ENCODE data around the gene CDR2L. TPM values are rescaled to one million over a fixed set of nuclear protein-coding genes. Genes with fewer than 3 reads are reported as not detected.
A peak's percentile ranks its signal among the peaks of the same experiment; 100 is the strongest.

The CDR2L gene
- total RNA-seq, 4 donors from 2014 or later = 5.6 to 8.6 (median 6.9) TPM

DNA sequence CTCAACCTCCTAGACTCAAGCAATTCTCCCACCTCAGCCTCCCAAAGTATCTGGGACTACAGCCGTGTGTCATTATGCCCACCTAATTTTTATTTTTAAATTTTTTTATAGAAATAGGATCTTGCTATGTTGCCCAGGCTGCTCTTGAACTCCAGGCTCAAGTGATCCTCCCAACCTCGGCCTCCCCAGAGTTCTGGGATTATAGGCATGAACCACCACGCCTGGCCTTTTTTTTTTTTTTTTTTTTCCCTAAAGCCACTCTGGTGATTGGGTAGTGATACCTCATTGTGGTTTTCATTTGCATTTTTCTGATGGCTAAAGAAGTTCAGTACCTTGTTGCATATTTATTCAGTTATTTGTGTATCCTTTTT, 1.2 kb upstream of the CDR2L start:
- no peak for TF ChIP-seq EP300 (IDR thresholded peaks at IDR 0.05)
- no peak for TF ChIP-seq POLR2A (IDR thresholded peaks at IDR 0.05)
- TF ChIP-seq, protein P1, sequence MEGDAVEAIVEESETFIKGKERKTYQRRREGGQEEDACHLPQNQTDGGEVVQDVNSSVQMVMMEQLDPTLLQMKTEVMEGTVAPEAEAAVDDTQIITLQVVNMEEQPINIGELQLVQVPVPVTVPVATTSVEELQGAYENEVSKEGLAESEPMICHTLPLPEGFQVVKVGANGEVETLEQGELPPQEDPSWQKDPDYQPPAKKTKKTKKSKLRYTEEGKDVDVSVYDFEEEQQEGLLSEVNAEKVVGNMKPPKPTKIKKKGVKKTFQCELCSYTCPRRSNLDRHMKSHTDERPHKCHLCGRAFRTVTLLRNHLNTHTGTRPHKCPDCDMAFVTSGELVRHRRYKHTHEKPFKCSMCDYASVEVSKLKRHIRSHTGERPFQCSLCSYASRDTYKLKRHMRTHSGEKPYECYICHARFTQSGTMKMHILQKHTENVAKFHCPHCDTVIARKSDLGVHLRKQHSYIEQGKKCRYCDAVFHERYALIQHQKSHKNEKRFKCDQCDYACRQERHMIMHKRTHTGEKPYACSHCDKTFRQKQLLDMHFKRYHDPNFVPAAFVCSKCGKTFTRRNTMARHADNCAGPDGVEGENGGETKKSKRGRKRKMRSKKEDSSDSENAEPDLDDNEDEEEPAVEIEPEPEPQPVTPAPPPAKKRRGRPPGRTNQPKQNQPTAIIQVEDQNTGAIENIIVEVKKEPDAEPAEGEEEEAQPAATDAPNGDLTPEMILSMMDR (IDR thresholded peaks at IDR 0.05) = no peak
- no peak for TF ChIP-seq POLR2AphosphoS5 (IDR thresholded peaks at IDR 0.05)
- H3K27me3 ChIP-seq = no peaks in the 10 kb centered on the region
- H3K4me1 ChIP-seq = peaks cover 43% of the 10 kb centered on the region
- WGBS = 94% methylated on average over 3 of the region's 3 CpGs
- no peak for DNase-seq (ENCODE audit: low spot score in 2 of 2)
- no peaks in the 10 kb centered on the region for H3K9me3 ChIP-seq
- no peak overlapping the region for H3K4me3 ChIP-seq
- no peak overlapping the region for H3K27ac ChIP-seq
- H3K36me3 ChIP-seq = no peaks in the 10 kb centered on the region

DNA sequence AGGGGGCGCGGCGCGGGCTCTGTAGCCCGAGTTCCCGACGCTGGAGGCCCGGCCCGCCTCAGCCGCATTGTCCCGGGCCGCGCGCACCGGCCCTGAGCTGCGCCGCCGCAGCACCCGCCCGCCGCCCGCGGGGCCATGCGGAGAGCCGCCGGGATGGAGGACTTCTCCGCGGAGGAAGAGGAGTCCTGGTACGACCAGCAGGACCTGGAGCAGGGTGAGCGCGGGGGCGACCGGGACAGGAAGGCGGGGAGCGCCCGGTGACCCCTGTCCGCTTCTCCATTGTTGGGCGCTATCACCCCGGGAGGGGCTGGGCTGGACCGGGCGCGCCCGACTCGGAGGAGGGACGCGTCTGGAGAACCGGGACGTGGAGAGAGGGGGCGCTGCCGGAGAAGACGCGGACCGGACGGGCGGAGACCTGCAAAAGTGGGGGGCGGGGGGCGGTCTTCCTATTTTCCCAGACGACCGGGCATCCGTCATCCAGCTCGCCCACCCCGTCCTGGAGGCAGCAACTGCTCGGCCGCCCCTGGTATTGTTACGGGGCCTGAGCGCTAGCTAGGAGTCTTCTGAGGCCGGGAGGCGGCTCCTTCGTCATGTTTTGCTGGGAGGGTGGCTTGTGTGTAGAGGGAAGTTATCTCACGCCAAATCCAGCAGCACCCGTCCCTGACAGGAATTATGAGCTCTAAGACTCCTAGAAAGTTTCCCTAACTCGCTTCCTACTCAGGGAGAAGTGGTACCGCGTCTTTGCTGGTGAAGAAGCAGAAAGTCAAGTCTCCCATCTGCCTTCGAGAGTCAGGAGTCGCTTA, 678 bp downstream of the CDR2L start:
- peak; percentile 93 for DNase-seq (ENCODE audit: low spot score in 2 of 2)
- Histone ChIP-seq H3K27ac (peak overlapping the region; percentile 94), H3K36me3 (no peaks in the 10 kb centered on the region), H3K4me1 (peaks cover 47% of the 10 kb centered on the region), H3K9me3 (no peaks in the 10 kb centered on the region), H3K4me3 (peak overlapping the region; percentile 90), H3K27me3 (no peaks in the 10 kb centered on the region)
- WGBS = 2% methylated on average over 31 of the region's 76 CpGs
- TF ChIP-seq EP300 (IDR thresholded peaks at IDR 0.05) (no peak), POLR2A (IDR thresholded peaks at IDR 0.05) (peak in 1 of 2 donors; percentile 58)
- TF ChIP-seq, protein P1 (IDR thresholded peaks at IDR 0.05) = peak in 1 of 2 donors; percentile 32

DNA sequence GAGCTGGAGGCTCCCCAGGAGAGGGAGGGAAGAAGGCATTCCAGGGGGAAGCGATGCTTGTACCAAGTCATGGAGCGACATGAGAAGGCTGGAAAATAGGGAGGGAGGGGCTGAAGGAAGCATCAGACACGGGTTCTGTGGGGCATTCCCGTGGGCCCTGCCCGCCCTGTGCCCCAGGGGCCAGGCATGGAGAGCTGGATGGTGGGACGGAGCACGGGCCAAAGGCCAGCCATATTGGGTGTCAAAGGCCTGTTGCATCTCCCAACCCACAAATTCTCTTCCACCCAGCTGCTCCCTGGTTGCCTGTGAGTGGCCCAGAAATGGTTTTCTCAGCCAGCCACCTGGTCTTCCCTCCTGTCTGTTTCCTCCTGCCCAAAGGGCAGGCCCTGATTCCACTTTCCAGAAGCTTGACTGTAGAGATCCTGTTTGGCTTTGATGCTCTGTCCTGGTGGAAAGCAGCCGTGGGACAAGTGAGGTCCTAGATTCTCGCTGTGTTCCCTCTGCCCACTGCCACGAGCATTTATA, 3.2 kb downstream of the CDR2L start:
- Histone ChIP-seq H3K27me3 (no peaks in the 10 kb centered on the region), H3K9me3 (no peaks in the 10 kb centered on the region), H3K4me1 (peaks cover 62% of the 10 kb centered on the region), H3K4me3 (no peak overlapping the region), H3K36me3 (no peaks in the 10 kb centered on the region), H3K27ac (no peak overlapping the region)
- DNase-seq (ENCODE audit: low spot score in 2 of 2) = no peak
- 79% methylated on average over 8 of the region's 10 CpGs for WGBS
- no peak for TF ChIP-seq EP300 (IDR thresholded peaks at IDR 0.05)
- TF ChIP-seq POLR2A (IDR thresholded peaks at IDR 0.05) = no peak
- TF ChIP-seq POLR2AphosphoS5 (IDR thresholded peaks at IDR 0.05) = no peak
- TF ChIP-seq, protein P1 (IDR thresholded peaks at IDR 0.05) = no peak

DNA sequence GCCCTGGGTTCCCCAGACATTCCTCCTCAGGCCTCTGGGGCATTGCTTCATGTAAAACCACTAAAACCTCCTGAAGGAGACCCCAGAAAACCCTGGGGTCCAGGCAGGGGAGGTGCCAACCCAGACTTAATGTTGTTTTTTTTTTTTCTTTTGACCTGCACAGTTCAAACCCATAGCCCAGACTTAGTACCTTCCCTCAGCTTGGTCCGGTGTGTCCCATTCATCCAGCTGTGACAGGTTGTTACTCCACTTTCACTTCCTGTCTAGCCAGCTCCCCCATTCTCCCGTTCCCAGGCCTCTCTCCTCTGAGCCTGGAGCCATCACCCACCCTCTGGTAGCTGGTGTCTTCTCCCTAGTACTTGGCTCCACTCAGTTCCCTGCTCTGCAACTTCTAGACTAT, 4.8 kb downstream of the CDR2L start:
- Histone ChIP-seq H3K4me1 (peaks cover 55% of the 10 kb centered on the region), H3K9me3 (no peaks in the 10 kb centered on the region), H3K4me3 (no peak overlapping the region), H3K27ac (peak overlapping the region; percentile 39), H3K27me3 (no peaks in the 10 kb centered on the region), H3K36me3 (no peaks in the 10 kb centered on the region)
- 56% methylated on average over 2 of the region's 2 CpGs for WGBS
- TF ChIP-seq EP300 (IDR thresholded peaks at IDR 0.05) (no peak), POLR2A (IDR thresholded peaks at IDR 0.05) (no peak), POLR2AphosphoS5 (IDR thresholded peaks at IDR 0.05) (no peak)
- TF ChIP-seq, protein P1 (IDR thresholded peaks at IDR 0.05) = no peak
- DNase-seq (ENCODE audit: low spot score in 2 of 2) = no peak

DNA sequence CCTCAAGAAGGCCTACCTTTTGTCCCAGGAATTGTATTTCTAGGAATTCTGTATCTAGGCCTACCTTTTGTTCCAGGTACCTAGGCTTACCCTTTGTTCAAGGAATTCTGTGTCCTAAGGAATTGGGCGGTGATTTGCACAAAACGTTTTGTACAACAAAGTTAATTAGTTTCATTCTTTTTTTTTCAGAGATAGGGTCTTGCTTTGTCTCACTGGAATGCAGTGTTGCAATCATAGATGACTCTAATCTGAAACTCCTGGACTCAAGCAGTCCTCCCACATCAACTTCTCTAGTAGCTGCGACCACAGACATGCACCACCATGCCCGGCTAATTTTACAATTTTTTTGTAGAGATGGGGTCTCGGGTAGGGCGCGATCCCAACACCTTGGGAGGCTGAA, 7.0 kb downstream of the CDR2L start:
- 72% methylated on average over 7 of the region's 7 CpGs for WGBS
- H3K27ac ChIP-seq = peak overlapping the region; percentile 25

More for the DNA sequence above, 7.0 kb downstream of the CDR2L start:
- Histone ChIP-seq H3K4me3 (no peak overlapping the region), H3K4me1 (peaks cover 39% of the 10 kb centered on the region), H3K27me3 (no peaks in the 10 kb centered on the region), H3K9me3 (no peaks in the 10 kb centered on the region), H3K36me3 (no peaks in the 10 kb centered on the region)
- TF ChIP-seq, protein P1 (IDR thresholded peaks at IDR 0.05) = no peak
- TF ChIP-seq EP300 (IDR thresholded peaks at IDR 0.05) (no peak), POLR2A (IDR thresholded peaks at IDR 0.05) (no peak), POLR2AphosphoS5 (IDR thresholded peaks at IDR 0.05) (no peak)
- DNase-seq (ENCODE audit: low spot score in 2 of 2) = no peak
